Measurements from ENCODE around the gene GPC2.

DNA sequence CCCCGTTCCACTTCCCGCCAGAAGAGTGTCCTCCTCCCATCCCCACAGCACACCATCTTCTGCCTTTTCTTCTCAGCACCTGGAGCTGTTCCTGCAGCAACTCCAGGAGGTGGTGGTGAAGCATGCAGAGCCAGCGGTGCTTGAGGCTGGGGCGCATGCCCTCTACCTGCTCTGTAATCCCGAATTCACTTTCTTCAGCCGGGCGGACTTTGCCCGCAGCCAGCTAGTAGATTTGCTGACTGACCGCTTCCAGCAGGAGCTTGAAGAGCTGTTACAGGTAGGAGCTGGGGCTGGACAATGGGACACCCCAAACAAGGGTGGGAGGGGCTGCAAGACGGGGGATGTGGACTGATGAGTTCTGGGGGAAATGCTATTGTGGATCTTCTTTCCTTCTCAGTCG lies 23.5 kb upstream of the GPC2 start:
- TF ChIP-seq EZH2 (IDR thresholded peaks at IDR 0.05; ENCODE audit: insufficient read depth, poor library complexity, severe bottlenecking), result no peak
- no peak for TF ChIP-seq EZH2phosphoT487 (IDR thresholded peaks at IDR 0.05; ENCODE audit: insufficient read depth, low read depth)

Measured in GM23248 (cell line).